DOHH2 (cell line): ENCODE measurements around the gene DAPK2.

Experiments
- EZH2phosphoT487 ChIP-seq: fragments of 200-600 bp; sonication (generic); IDR thresholded peaks from 2 replicates; pipeline ENCODE4 v1.6.1; 2017; ENCODE audit warnings: borderline replicate concordance, mild to moderate bottlenecking, antibody characterized with exemption, low read length, moderate library complexity, mixed read lengths
- TF ChIP-seq, protein P1 (sequence below): fragments of 200-600 bp; sonication (generic); IDR thresholded peaks from one replicate; pipeline ENCODE4 v1.5.1; 2014; ENCODE audit warnings: antibody characterized with exemption, mild to moderate bottlenecking, low read depth, low read length; ENCODE audit not compliant: poor library complexity, severe bottlenecking

DNA sequence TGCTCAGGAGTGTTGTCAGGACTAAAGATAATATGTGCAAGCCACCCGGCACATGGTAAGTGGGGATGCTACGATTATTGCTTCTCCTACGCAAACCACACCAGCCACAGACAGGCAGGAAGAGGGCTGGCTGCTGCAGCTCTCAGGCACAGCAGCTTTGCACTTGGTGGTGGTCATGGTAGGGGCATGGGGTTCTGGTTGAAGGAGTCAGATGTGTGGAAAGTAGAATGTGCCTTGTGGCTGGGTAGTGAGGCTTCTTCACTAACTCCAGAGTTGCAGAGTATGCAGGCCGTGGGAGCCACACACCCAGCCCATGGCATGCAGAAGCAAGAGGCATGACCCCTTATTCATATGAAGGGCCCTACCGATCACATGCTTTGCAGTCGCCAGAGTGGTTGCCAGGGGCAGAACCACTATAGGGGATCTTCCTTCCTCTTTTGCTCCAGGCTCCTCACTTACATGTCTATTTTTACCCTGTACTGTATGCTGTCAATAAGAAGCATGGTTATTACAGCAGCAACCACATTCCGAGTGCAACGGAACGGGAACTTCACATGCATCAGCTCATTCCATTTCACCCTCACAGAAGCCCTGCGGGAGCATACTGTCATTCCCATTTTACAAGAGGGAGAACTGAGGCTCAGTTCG, 153.4 kb downstream of the DAPK2 start:
- TF ChIP-seq, protein P1, sequence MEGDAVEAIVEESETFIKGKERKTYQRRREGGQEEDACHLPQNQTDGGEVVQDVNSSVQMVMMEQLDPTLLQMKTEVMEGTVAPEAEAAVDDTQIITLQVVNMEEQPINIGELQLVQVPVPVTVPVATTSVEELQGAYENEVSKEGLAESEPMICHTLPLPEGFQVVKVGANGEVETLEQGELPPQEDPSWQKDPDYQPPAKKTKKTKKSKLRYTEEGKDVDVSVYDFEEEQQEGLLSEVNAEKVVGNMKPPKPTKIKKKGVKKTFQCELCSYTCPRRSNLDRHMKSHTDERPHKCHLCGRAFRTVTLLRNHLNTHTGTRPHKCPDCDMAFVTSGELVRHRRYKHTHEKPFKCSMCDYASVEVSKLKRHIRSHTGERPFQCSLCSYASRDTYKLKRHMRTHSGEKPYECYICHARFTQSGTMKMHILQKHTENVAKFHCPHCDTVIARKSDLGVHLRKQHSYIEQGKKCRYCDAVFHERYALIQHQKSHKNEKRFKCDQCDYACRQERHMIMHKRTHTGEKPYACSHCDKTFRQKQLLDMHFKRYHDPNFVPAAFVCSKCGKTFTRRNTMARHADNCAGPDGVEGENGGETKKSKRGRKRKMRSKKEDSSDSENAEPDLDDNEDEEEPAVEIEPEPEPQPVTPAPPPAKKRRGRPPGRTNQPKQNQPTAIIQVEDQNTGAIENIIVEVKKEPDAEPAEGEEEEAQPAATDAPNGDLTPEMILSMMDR, result no peak
- no peak for TF ChIP-seq EZH2phosphoT487
